Liver (tissue), 3 donors: ENCODE measurements around the gene DEAF1.
"Not testable (repeated sequence)": the region's sequence is repeated elsewhere in the genome, so short reads cannot be mapped to it uniquely, and the experiment has no call there.

Experiments used
- CTCF ChIP-seq: fragments of 150-350 bp; IDR thresholded peaks from 2 replicates; pipeline ENCODE4 v1.5.1; 2017; ENCODE audit warnings: improper control_type of control experiment, low read depth, low read length; ENCODE audit not compliant: missing input control
- EGR1 ChIP-seq, 2 donors: IDR thresholded peaks; 2 replicates each; pipeline ENCODE4 v1.6.1; 2016 to 2018; ENCODE audit warnings: antibody characterized with exemption in 2 of 2, low read depth in 2 of 2
- GABPA ChIP-seq, 2 donors: IDR thresholded peaks in 1 of 2; conservative IDR thresholded peaks in 1 of 2; 2 replicates each; pipeline ENCODE4 v1.6.1; 2016; ENCODE audit warnings: antibody characterized with exemption in 2 of 2, mild to moderate bottlenecking in 1 of 2, moderate library complexity in 1 of 2
- HNF4A ChIP-seq, 2 donors: conservative IDR thresholded peaks; 2 replicates each; pipeline ENCODE4 v1.6.1; 2016; ENCODE audit warnings: antibody characterized with exemption in 2 of 2, mild to moderate bottlenecking in 2 of 2
- JUND ChIP-seq, 2 donors: IDR thresholded peaks; 2 replicates each; pipeline ENCODE4 v1.6.1; 2016; ENCODE audit warnings: antibody characterized with exemption in 2 of 2
- REST ChIP-seq: IDR thresholded peaks from 2 replicates; pipeline ENCODE4 v1.6.1; 2016; ENCODE audit warnings: antibody characterized with exemption, mild to moderate bottlenecking
- RXRA ChIP-seq, 2 donors: IDR thresholded peaks; 2 replicates each; pipeline ENCODE4 v1.6.1; 2017 to 2018; ENCODE audit warnings: antibody characterized with exemption in 2 of 2, mild to moderate bottlenecking in 1 of 2
- TAF1 ChIP-seq: conservative IDR thresholded peaks from 2 replicates; pipeline ENCODE4 v1.6.1; 2016; ENCODE audit warnings: antibody characterized with exemption, mild to moderate bottlenecking
- YY1 ChIP-seq: IDR thresholded peaks from 2 replicates; pipeline ENCODE4 v1.6.1; 2016; ENCODE audit warnings: antibody characterized with exemption, mild to moderate bottlenecking
- ZBTB33 ChIP-seq: IDR thresholded peaks from 2 replicates; pipeline ENCODE4 v1.6.1; 2016; ENCODE audit warnings: antibody characterized with exemption
- TF ChIP-seq, protein P1 (sequence below): IDR thresholded peaks from 2 replicates; pipeline ENCODE4 v1.6.1; 2016; ENCODE audit warnings: antibody characterized with exemption
- donor health status: healthy.
- donor health status: healthy.

DNA sequence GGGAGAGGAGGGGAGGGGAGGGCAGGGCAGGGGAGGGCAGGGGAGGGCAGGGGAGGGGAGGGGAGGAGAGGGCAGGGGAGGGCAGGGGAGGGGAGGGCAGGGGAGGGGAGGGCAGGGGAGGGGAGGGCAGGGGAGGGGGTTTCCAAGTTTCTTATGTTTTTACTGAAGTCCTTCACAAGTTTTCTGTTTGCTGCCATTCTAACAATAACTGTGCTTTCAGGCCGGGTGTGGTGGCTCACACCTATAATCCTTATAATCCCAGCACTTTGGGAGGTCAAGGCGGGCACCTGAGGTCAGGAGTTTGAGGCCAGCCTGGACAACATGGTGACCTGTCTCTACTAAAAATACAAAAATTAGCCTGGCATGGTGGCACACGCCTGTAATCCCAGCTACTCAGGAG is 4.8 kb downstream of the DEAF1 start:
- not testable (repeated sequence) for TF ChIP-seq HNF4A (conservative IDR thresholded peaks at IDR 0.05); EGR1 (IDR thresholded peaks at IDR 0.05; ENCODE audit: low read depth in 2 of 2); REST; CTCF; ZBTB33; TAF1; JUND (IDR thresholded peaks at IDR 0.05); GABPA (IDR thresholded peaks at IDR 0.05 in 1 of 2, conservative IDR thresholded peaks at IDR 0.05 in 1 of 2); YY1; RXRA (IDR thresholded peaks at IDR 0.05)
- TF ChIP-seq, protein P1, sequence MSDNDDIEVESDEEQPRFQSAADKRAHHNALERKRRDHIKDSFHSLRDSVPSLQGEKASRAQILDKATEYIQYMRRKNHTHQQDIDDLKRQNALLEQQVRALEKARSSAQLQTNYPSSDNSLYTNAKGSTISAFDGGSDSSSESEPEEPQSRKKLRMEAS, result not testable (repeated sequence)
